GM19372 (cell line): ENCODE data around the gene KIF16B.

Experiments used
- ATAC-seq: cut with Tn5 transposase; IDR thresholded peaks from one replicate; pipeline ENCODE4 v1.9.1; 2021; ENCODE audit warnings: mild to moderate bottlenecking, low read depth, moderate library complexity; ENCODE audit not compliant: unreplicated experiment

Gene KIF16B

DNA sequence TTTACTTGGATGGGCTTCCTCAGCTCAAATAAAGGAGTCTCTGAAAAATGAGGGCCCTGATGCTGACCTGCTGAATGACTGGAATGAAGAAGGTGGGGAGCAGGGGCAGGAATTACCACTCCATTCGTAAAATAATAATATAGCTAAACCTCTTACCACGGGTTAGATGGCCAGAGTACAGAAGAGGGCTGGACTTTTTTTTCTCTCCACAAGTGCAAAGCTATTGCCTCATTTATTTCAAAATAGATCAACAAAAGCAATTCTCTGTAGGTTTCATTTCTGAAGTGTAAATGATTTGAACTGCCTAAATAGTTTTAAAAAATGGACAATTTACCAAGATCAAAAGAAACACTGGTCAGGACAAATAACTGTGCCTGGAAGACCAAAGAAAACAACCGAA, 256.7 kb downstream of the KIF16B start:
- no peak for ATAC-seq

DNA sequence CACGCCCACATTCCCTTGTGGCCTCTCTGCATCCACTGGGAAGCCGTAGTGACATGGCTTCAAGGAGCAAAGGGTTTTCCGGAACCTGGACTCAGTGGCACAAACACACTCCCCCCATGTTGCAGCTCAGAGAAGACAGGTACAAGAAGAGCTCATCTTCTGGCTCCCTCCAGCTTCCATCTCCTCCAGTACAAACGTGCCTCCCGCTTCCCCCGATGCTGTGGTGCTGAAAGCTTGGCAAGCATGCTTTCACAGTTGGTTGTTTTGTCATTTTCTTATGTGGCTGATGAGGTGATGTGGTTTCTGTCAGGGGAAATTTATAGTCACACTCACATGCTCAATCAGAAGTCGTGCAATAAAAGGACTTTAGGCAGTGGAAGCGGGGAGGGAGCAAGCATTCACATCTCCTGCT, 258.5 kb downstream of the KIF16B start:
- no peak for ATAC-seq

DNA sequence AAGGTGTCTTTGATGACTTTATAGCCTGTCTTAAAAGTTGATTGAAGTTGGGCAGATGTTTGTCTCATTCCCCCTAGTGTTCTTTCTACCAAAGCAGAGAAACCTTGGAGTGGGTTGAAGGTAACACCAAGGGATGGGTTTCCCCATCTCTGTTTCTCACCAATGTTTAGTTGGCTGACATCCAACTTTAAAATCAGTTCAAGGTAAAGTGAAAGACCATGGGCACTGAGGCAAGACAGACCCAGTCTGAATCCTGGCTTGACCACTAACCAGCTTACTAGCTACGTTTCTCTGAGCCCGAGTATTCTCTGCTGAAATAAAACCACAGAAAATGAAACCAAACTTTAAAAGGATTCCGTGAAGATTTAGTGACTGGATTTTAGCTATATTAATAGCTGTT, 258.9 kb downstream of the KIF16B start:
- peak; percentile 57 for ATAC-seq

DNA sequence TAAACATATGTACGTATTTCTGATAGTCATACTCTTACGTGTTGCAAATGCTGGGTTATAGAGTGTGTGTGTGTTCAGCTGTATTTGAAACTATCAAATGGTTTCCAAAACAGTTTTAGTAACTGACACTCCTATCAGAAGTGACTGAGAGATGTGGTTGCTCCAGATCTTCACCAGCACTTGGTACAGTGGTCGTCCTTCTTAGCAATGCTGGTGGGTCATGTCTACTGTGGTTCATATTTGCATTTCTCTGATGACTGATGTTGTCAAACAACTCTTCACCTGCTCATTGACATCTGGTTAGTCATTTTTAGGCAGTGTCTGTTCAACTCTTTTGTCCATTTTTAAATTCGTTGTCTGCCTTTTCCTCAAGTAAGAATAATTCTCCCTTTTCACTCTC, 259.3 kb downstream of the KIF16B start:
- no peak for ATAC-seq

DNA sequence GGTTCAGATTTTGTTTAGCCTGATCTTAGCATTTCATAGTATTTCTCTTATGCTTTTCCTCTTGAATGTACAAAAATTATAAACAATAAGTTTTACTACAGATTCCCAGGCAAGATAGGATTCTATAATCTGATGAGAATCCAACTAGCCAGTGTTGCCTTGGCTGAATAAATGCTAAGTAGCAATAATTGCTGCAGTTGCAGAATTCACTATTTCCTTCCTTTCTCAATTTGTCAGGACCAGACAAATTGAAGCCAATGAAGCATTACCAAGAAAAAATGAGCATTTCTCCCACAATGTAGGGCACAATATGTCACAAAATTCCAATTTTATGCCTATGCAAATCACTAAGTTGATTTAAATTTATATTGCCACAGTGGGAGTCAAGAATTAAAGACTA, 260.2 kb downstream of the KIF16B start:
- no peak for ATAC-seq

DNA sequence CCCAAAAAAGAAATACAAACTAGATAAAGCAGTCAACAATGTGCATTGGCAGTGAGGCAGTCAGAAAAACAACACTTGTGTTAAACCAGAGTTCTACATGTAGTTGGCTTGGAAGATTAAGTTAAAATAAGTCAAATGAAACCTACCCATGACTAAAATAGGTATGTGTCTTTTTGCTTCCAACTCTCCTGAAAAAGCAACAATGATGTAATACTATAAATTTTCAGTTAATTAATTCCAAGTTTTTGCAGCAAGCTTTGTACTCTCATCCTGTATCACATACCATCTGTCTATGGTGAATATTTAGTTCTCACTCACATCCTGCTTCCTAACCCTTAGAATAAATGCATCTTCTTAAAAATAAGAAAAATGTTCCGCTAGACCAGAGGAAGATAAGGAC, 261.5 kb downstream of the KIF16B start:
- no peak for ATAC-seq

DNA sequence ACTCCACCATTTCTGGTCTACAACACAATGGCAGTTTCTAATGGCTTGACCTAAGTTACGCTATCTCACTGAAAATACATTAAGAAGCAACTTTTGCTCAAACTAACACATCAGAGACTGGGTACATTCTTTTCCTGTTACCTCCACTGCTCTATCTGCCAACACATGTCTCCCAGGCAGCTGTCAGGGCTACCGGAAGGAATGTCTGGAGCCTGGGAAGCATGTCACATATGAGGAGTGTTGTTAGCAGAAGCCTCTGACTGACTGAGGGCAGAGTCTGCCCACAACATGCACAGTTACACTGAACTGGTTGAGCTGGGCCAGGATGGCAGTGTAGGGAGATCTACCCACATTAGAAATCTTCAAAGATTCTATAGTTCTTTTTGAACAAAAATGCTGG, 264.5 kb downstream of the KIF16B start:
- ATAC-seq: no peak

DNA sequence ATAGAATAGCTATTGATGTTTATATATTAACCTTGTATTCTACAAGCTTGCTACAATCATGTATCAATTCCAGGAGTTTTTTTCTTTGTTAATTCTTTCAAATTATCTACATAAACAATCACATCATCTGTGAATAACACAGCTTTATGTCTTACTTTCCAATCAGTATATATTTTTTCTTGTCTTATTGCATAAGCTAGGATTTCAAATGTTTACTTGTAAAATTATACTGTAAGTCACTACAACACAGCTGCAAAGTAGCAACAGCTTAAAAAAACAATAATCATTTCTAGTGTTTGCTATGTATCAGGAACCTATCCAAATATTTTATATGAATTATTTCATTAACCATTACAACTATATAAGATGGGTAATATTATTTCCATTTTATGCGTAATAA, 270.4 kb downstream of the KIF16B start:
- ATAC-seq: no peak

DNA sequence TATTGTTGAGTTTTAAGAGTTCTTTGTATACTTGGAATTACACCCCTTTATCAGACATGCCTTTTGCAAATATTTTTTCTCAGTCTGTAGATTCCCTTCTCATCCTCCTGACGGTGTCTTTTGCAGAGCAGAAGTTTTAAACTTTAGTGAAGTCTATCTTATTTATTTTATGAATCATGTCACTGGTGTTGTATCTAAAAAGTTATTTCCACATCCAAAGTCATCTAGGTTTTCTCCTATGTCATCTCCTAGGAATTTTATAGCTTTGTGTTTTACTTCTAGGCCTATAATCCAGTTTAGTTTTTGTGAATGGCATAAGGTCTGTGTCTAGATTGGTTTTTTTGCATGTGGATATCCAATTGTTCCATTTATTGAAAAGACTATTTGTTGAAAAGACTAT, 271.3 kb downstream of the KIF16B start:
- ATAC-seq: no peak

DNA sequence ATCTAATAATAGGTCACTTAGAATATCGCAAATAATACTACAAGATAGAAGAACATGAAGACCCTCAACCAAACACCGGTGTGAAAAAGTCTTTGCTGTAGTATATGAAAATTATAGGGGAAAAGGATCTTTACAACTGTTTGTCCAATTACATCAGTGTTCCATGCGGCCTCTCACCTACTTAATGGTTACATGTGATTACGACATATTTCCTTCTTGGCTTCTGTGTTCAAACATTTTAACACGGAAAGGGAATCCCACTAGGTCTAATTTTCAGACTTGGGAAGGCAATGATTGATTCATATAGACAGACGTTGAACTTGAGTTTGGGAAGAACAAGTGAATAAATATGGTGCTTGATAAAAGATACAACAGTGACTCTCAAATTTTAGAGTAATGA, 273.4 kb downstream of the KIF16B start:
- no peak for ATAC-seq

DNA sequence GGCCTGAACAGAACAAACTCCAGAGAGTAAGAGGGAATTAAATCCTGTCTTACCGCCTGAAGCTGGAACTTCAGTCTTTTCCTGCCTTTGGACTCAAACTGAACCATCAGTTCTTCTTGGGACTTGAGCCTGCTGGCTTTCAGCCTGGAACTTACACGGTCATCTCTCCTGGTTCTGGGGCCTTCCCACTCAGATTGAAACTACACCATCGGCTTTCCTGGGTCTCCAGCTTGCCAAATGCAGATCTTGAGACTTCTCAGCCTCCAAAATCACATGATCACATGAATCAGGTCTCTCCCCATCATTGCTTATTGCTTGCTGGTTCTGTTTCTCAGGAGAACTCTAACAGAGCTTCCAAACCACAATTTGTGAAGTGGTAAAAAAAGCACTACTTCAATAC, 276.3 kb downstream of the KIF16B start:
- no peak for ATAC-seq

DNA sequence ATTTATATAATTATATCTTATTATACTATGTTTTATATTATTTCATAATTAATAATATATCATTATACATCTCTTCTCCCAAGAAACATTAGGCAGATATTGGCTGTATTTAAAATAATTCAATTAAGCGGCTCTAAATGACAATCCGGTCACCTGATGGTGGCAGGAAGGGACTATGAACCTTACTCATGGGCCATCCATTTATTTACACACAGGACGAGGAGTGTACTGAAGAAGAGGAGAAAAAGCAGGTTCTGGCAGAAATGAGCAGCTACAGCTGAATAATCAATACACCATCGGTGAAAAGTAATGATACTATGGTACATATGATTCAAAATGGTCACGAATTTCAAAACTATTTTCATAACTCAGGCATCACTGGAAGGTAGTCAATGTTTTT, 277.7 kb downstream of the KIF16B start:
- no peak for ATAC-seq

DNA sequence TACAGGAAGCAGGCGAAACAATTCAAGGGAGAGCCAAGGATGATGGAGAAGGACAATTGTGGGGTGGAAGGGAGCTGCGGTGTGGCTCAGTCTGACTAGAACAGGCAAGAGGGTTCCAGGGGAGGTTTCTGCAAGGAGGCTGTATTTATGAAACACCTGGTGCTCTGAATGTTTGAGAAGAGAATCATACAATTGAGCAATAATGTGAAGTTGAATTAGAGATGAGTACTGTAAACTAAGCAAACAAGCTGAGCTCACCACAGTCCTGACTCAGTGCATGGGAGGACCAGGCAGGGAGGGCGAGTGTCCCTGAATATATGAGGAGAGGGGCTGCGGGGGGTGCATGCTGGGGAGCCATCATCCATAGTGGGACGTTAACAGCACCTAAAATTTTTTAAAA, 279.7 kb downstream of the KIF16B start:
- ATAC-seq: no peak

DNA sequence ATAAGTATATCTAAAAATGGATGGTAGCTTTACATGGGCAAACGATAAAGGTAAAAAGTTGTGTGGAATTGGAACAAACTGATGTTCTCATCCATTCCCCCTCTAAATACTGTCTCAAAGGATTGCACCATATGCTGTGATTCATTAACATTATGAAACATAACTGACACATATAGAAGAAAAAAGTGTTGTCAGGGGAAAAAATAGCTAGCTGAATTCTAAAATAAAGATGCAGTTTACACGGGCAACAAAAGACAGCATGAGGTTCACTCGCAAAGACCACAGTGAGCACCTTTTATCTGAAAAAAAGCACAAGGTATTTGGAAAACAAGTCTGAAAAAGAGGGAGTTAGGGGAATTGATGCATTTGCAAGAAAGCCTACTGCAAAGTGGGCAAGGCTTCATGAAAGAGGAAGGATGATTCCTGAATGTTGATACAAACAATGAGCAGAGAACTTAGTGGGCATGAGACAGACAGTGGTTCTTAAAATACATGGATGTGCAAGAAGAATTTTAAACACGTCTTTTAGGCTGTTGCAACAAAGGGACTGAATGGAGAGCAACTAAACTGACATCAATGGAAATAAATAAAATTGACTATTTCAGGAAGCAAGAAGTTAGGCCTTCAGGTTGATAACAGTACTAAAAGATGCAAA, 280.9 kb downstream of the KIF16B start:
- no peak for ATAC-seq

DNA sequence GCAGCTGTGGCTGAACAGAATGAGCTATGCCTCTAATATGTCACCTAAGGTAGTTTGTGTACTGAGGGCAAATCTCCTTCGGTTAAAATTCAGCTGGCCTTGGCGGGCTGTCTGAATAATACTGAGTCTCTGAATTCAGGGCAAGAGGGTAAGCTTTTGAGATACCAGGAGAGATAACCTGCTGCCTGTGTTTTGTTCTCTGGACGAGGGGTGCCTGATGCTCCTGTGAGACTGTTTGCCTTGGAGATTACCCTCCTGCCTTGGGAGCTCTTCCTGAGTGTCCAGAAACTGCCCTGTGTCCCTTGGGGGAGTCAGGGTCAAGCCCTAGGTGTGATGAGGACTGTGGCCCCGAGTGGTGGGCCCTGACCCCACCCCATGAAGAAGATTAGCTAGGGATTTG, 282.9 kb downstream of the KIF16B start:
- no peak for ATAC-seq

DNA sequence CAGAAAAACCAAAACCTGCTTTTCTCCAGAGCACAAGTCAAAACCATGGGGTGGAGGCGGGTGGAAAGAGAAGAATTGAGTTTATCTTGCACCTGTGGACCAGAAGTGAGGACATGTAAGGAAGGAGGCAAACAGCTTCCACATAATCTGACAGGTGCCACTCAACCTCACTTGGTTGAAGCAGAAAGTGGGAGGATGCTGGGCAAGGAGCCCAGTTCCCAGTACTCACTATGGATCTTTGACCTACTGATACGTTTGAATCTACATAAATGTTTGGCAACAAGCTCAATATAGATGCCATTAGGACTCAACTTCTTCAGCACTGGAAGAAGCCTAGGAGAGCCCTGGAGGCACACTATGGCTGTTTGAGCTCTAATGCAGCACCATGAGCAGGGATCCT, 285.5 kb downstream of the KIF16B start:
- no peak for ATAC-seq

DNA sequence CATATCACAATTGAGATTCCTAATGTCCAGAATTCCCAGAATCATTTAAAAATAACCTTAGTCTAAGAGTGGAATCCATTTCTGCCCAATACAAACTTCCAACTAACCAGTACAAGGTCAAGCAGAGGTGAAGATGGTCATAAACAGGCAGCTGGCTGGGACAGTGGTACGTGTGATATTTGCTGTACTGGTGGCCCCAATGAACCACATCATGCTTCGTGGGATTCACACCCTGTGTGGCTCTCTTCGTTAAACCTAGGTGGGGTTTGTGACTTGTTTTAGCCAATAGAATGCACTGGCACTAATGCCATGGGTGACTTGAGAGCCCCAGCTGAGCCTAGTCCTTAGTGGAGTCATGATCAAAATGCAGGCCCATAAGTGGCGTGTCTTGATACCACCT, 286.6 kb downstream of the KIF16B start:
- no peak for ATAC-seq

DNA sequence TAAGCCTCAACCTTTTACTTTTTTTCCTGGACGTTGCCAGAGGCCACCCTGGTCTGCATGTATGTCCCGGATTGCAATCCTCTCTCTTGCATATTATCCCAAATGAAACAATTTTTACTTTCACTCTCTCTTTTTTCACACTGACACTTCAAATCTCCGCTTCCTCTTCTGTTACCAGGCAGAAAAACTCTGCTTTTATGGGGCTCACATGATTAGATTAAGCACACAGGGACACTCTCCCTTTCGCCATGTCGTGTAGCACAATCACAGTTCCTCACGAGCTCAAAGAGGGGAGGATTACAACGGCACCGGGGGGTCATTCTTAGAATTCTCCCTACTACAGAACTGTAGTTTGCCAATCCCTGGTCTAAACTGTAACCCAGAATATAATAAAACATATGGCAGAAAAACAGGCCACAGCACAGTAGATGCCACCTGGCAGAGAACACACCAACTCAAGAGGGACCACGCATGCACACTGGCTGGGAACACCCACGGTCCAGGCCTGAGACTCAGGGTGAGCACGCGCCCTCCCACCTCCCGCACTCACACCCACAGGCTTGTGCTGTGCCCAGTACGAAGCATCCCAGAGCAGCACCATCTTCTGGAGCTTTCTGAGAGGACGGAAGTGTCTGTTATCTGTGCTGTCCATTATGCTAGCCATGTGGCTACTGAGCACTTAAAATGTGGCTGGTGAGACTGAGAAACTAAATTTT, 288.7 kb downstream of the KIF16B start:
- no peak for ATAC-seq

DNA sequence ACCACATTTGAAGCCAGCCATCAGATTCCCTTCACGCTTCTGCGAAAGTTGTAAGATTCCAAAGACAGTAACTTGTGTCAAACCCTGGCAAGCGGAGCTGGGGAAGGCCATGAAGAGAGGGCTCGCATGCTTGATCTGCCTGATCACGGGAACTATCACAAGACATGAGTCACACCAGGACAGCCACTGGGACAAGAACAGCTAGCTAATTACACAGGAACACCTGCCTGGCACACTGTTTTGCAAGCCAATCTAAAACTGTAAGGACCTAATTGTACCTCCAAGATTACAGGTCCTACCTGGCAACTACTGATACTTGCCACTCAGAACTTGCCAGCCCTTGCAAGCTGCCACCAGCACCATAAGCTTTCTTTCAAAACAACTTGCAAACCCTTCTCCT, 289.3 kb downstream of the KIF16B start:
- ATAC-seq: no peak

DNA sequence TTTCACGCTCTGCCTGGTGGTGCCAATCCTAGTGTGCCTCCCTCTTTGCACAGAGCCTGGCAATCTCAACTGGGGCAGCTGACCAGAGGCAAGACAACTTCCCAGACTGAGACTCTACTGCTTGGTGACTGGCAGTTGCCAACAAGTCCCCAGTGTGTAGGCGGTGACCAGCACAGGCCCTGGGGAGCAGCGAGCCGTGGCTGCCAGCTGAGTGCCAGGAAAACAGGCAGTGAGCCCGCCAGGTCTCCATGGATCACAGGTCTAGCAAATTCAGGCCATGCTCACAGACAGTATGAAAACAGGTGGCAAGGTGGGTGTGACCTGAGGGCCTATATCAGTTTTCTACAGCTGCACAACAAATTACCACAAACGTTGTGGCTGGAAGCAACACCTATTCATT, 289.9 kb downstream of the KIF16B start:
- ATAC-seq: no peak

DNA sequence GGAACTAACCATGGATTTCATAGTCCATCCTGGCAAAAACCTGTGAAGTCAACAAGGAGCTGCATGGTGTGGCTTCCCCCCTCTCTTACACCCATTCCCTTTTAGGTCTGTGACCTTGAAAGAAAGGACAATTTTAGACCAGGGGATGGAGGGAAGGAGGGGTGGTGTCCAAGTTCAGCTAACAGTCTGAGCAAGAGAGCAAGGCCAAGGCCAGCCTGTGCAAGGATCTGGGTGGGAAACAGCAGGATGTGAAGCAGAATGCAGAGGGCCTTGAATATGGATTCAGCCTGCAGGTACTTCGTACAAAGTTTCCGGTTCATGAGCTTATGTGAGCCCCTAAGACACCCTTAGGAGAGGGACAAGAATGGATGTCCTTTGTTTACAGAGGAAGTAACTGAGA, 293.0 kb downstream of the KIF16B start:
- no peak for ATAC-seq

DNA sequence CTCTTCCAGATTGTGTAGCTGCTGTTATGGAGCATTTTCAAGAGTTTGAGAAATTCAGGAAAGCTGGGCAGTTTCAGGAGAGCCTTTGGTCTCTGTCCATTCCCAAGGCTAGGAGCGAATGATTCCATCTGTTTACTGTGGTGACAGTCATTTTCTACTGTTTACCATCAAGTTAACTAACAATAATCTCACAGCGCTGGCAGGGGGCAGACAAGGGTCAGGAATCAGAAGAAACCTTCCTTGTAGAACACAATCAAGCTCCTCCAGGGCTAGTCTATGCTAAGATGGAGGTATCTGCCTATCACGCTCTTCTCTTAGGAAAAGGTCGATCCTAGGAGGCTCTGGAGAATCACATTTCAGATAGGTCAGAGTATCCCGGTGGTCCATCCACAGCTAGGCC, 293.9 kb downstream of the KIF16B start:
- no peak for ATAC-seq
